Peyer's patch (tissue), 4 donors: ENCODE measurements around the gene CCDC157. TPM values are rescaled to one million over a fixed set of nuclear protein-coding genes. Genes with fewer than 3 reads are reported as not detected.
A peak's percentile ranks its signal among the peaks of the same experiment; 100 is the strongest.

Experiments
- DNase-seq, 3 donors: peaks; one replicate each; pipeline ENCODE4 v3.0.0-alpha.2; 2017 to 2019
- H3K27ac ChIP-seq, 4 donors: fragments of 200-600 bp; sonication (generic); one replicate each; pipeline ENCODE4 v1.5.1; 2016 to 2019
- H3K27me3 ChIP-seq, 2 donors: fragments of 200-600 bp; sonication (generic); one replicate each; pipeline ENCODE4 v1.5.1; 2019
- H3K36me3 ChIP-seq, 3 donors: fragments of 200-600 bp; sonication (generic); one replicate each; pipeline ENCODE4 v1.5.1; 2016 to 2019
- H3K4me1 ChIP-seq, 4 donors: fragments of 200-600 bp; sonication (generic); one replicate each; pipeline ENCODE4 v1.5.1; 2016 to 2019
- H3K4me3 ChIP-seq, 4 donors: fragments of 200-600 bp; sonication (generic); 1 replicate in 3 of 4; 2 replicates in 1 of 4; pipeline ENCODE4 v1.5.1; 2016 to 2019; ENCODE audit warnings: mild to moderate bottlenecking in 1 of 4
- H3K9me3 ChIP-seq, 4 donors: fragments of 200-600 bp; sonication (generic); one replicate each; pipeline ENCODE4 v1.5.1; 2016 to 2019; ENCODE audit warnings: mild to moderate bottlenecking in 1 of 4
- CTCF ChIP-seq, 6 experiments: fragments of 450-650 bp in 4 of 6; fragments of 200-600 bp in 2 of 6; sonication (generic) in 1 of 6; IDR thresholded peaks; one replicate each; pipeline ENCODE4 v1.5.1; 2017 to 2019; ENCODE audit warnings: antibody characterized with exemption in 6 of 6, mild to moderate bottlenecking in 3 of 6, moderate library complexity in 1 of 6
- POLR2A ChIP-seq, 2 donors: fragments of 450-650 bp; IDR thresholded peaks; one replicate each; pipeline ENCODE4 v1.5.1; 2017; ENCODE audit warnings: antibody characterized with exemption in 2 of 2, mild to moderate bottlenecking in 2 of 2, moderate library complexity in 2 of 2
- total RNA-seq, 4 donors: library from RNA; depleted of rRNA; stranded (reverse); fragments of >200 nt; gene quantifications; one replicate each; pipeline ENCODE4 v1.1.0, GENCODE V29; 2016

Gene CCDC157
- total RNA-seq, 4 donors from 2014 or later = 3.5 to 8.8 (median 6.9) TPM

DNA sequence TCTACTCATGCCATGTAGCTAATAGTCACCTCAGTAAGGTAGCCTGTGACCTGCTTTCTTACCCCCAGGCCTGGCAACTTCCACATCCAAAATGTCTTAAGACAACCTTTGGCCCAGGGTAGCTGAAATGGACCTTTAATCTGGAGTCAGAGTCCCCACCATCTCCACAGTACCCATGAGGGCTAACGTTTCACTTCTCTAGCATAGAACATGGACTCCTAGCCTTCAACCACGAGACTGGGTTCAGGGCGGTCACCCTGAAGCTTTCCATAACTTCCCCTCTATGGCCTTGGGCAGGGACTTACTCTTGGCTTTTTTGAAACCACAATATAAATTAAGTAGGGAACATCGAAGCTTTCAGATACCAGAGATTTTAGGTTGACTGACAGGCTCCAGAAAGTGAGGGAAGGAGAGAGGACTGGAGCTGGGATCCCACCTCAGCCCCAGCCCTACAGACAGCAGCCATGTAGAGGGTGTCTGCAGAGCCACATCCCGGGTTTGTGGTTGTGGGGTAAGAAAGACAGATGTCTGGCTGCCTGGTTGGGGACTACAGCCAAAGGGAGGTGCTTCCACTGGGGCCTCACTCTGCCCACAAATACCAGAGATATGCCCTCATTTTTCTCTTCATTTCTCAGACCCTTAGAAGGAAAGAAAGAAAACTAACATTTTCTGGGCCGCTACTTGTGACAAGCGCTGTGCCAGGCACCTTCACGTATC lies 32.6 kb upstream of the CCDC157 start:
- Histone ChIP-seq H3K36me3 (no peaks in the 10 kb centered on the region), H3K27ac (peak overlapping the region; percentile 84 to 93 (median 86)), H3K27me3 (no peaks in the 10 kb centered on the region), H3K4me1 (peaks cover 0 to 36% (median 24%) of the 10 kb centered on the region in 4 donors), H3K9me3 (no peaks in the 10 kb centered on the region), H3K4me3 (peak overlapping the region in 3 of 4 donors; percentile 89 to 98 (median 98))
- DNase-seq = peak; percentile 43 to 69 (median 47)
- TF ChIP-seq CTCF (IDR thresholded peaks at IDR 0.05) = no peak
- TF ChIP-seq POLR2A (IDR thresholded peaks at IDR 0.05) = no peak

DNA sequence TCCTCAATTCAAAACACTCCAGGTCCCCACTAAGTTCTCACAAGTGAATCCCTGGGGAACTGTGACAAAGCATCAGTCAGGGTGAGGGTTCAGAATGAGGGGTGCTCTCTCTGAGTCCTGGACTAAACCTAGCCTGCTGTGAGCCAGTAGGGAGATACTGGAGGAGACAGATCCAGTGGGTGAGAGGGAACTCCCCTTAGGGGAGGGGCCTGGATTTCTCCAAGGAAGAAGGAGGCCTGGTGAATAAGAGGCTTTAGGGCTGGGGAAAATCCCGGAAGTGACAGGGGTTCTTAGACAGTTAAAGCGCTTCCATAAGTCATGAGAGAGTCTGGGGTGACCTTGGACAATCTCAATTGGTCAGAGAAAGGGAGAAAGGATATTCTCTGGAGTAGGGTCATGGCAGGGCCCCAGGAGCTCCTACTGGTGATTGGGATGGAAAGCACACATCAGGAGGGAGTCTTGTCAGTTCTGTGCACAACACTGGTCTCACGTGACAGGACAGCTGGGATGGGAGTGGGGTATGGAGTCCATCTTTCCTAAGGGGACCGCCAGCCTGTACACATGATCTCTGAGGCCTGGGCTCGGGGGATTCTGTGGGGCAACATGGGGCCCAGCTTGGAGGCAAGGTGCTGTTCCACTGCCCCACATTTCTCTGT lies 31.6 kb upstream of the CCDC157 start:
- Histone ChIP-seq H3K27ac (peak overlapping the region; percentile 84 to 93 (median 86)), H3K4me3 (peak overlapping the region; percentile 89 to 98 (median 97)), H3K9me3 (no peaks in the 10 kb centered on the region), H3K36me3 (no peaks in the 10 kb centered on the region), H3K27me3 (no peaks in the 10 kb centered on the region), H3K4me1 (peaks cover 0 to 36% (median 24%) of the 10 kb centered on the region in 4 donors)
- no peak for TF ChIP-seq CTCF (IDR thresholded peaks at IDR 0.05)
- TF ChIP-seq POLR2A (IDR thresholded peaks at IDR 0.05) = peak in 1 of 2 donors; percentile 30
- DNase-seq = peak in 2 of 3 donors; percentile 50 to 82

- no peak for TF ChIP-seq POLR2A (IDR thresholded peaks at IDR 0.05)
- TF ChIP-seq CTCF (IDR thresholded peaks at IDR 0.05) = no peak
- Histone ChIP-seq H3K27ac (peak overlapping the region; percentile 84 to 93 (median 86)), H3K27me3 (no peaks in the 10 kb centered on the region), H3K4me1 (peaks cover 0 to 36% (median 21%) of the 10 kb centered on the region in 4 donors), H3K4me3 (peak overlapping the region; percentile 89 to 98 (median 97)), H3K9me3 (no peaks in the 10 kb centered on the region), H3K36me3 (no peaks in the 10 kb centered on the region)
- no peak for DNase-seq
These were observed 31.0 kb upstream of the CCDC157 start for GRCh38 chr22:30325724-30326254.

DNA sequence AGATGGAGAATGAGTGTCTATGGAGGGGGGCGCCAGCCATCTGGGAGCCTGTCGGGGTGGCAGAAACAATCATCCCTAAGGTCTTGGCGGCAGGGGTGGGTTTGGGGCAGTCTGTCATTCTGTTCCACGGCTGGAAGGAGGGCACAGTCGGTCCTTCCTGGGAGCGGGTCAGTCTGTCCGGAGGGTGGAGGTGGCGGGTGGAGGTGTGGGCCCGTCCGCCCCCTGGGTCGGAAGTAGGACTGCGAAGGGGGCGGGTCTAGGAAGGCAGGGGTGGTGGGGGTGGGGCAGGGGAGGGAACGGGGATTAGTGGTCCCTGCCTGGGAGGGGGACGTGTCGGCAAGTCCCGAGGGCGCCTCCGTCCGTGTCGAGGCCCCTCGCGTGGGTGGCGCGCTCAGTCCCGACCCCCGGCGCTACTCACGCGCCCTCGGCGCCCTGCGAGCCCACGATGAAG lies 30.5 kb upstream of the CCDC157 start:
- H3K4me1 ChIP-seq = peaks cover 0 to 36% (median 21%) of the 10 kb centered on the region in 4 donors

More for the DNA sequence above, 30.5 kb upstream of the CCDC157 start:
- H3K36me3 ChIP-seq = peaks cover 0 to 2% (median 0%) of the 10 kb centered on the region in 3 donors
- no peak for TF ChIP-seq CTCF (IDR thresholded peaks at IDR 0.05)
- no peak for TF ChIP-seq POLR2A (IDR thresholded peaks at IDR 0.05)
- peak overlapping the region; percentile 89 to 98 (median 97) for H3K4me3 ChIP-seq
- H3K27ac ChIP-seq = peak overlapping the region; percentile 84 to 93 (median 86)
- no peaks in the 10 kb centered on the region for H3K9me3 ChIP-seq
- peak; percentile 57 to 72 (median 60) for DNase-seq
- no peaks in the 10 kb centered on the region for H3K27me3 ChIP-seq
